Heart left ventricle (tissue), 16 donors: ENCODE measurements around the gene RAVER2. TPM values are rescaled to one million over a fixed set of nuclear protein-coding genes. Genes with fewer than 3 reads are reported as not detected.

Source experiments
- ATAC-seq, 4 donors: fragments of 200-7000 bp; cut with Tn5 transposase; one replicate each; pipeline ENCODE4 v1.9.1; 2020 to 2022; ENCODE audit warnings: moderate library complexity in 4 of 4, mild to moderate bottlenecking in 3 of 4, moderate number of reproducible peaks in 1 of 4
- DNase-seq, 5 donors: peaks; one replicate each; pipeline ENCODE4 v3.0.0-alpha.2; 2020
- H3K27ac ChIP-seq, 12 donors: fragments of 200-600 bp; sonication (generic) in 4 of 12; one replicate each; pipeline versions ENCODE4 v1.5.0 to v1.8.0; 2016 to 2022; ENCODE audit warnings: mild to moderate bottlenecking in 2 of 12
- H3K27me3 ChIP-seq, 9 donors: fragments of 200-600 bp; sonication (generic) in 2 of 9; one replicate each; pipeline versions ENCODE4 v1.5.1 to v1.8.0; 2016 to 2022; ENCODE audit warnings: mild to moderate bottlenecking in 3 of 9
- H3K36me3 ChIP-seq, 9 donors: fragments of 200-600 bp; sonication (generic) in 2 of 9; one replicate each; pipeline versions ENCODE4 v1.5.0 to v1.8.0; 2018 to 2022; ENCODE audit warnings: mild to moderate bottlenecking in 2 of 9
- H3K4me1 ChIP-seq, 12 donors: fragments of 200-600 bp; sonication (generic) in 4 of 12; one replicate each; pipeline versions ENCODE4 v1.5.0 to v1.8.0; 2016 to 2022; ENCODE audit warnings: mild to moderate bottlenecking in 3 of 12
- H3K4me3 ChIP-seq, 12 donors: fragments of 200-600 bp; sonication (generic) in 4 of 12; one replicate each; pipeline versions ENCODE4 v1.5.0 to v1.8.0; 2017 to 2022; ENCODE audit warnings: mild to moderate bottlenecking in 9 of 12, moderate library complexity in 4 of 12
- H3K9me3 ChIP-seq, 12 donors: fragments of 200-600 bp; sonication (generic) in 4 of 12; one replicate each; pipeline versions ENCODE4 v1.5.0 to v1.8.0; 2016 to 2022; ENCODE audit warnings: mild to moderate bottlenecking in 1 of 12
- POLR2A ChIP-seq, 2 donors: fragments of 450-650 bp; IDR thresholded peaks; one replicate each; pipeline ENCODE4 v1.6.1; 2017; ENCODE audit warnings: antibody characterized with exemption in 2 of 2, mild to moderate bottlenecking in 2 of 2, moderate library complexity in 2 of 2
- WGBS, 4 donors: extraction: QIAGEN DNeasy Blood & Tissue Kit in 2 of 4; methylation state at CpG; one replicate each; pipeline versions ENCODE4 v1.1.5 to v1.1.7; 2013 to 2018; 5-methylcytosine and 5-hydroxymethylcytosine counted together
- intact Hi-C, 10 donors: fragments of 100-400 bp; cut with DNase I; formaldehyde crosslinking; loops; one replicate each; pipeline versions ENCODE4 v1.11.1 to v1.14.2; 2022
- polyA plus RNA-seq, 2 donors: library from polyadenylated mRNA; stranded (reverse); fragments of 200-250 nt; gene quantifications; one replicate each; pipeline ENCODE4 v1.2.3, GENCODE V29; 2013
- total RNA-seq, 9 donors: library from RNA; depleted of rRNA in 2 of 9; stranded (reverse); fragments of >200 nt in 2 of 9; fragmentation: NEBNext Ultra II Directional in 3 of 9; extraction: Animal tissue kit (Norgen Biotek cat#: 25700) in 3 of 9; gene quantifications; one replicate each; pipeline versions ENCODE4 v1.1.0 to v1.2.4, GENCODE V29; 2016 to 2023
- TF ChIP-seq, protein P1 (sequence below), 12 donors: fragments of 200-600 bp; sonication (generic) in 4 of 12; IDR thresholded peaks; one replicate each; pipeline versions ENCODE4 v1.5.0 to v1.8.0; 2018 to 2022; ENCODE audit warnings: antibody characterized with exemption in 12 of 12, mild to moderate bottlenecking in 5 of 12
- donor health status: ischemic (EF 13 %, LVEDD 7.1; RV severe dilation, severe dysfunction).
- donor health status: healthy with polysubstance abuse.
- donor health status: DM: no; HTN: yes; CAD: no.
- donor health status: DM: no; HTN: no; CAD: no.
- donor health status: ischemic (EF 25% LVEDD 6.9; RV normal size, moderate dysfunction).
- donor health status: ischemic (EF 25% LVEDD 5.7; RV mildly dilated, moderate dysfunction).
- donor health status: healthy.
- donor health status: DM: yes; HTN: yes; CAD: no.
- donor health status: ischemic (EF 35%, LVEDD 5.7; RV mildly dilated, moderate dysfunction).
- donor health status: nonischemic (EF 11% LVEDD 7.7; RV severe dilation, severe dysfunction).
- donor health status: DM: yes; HTN: yes; CAD: no.
- donor health status: PGD.
- donor health status: ischemic (EF 29% LVEDD 5.4; RV normal size, mild dysfunction).
- donor health status: nonischemic (EF 23%, LVEDD 6.1; RV moderate dilation, normal function).

RAVER2 gene
- total and polyA plus RNA-seq, 11 donors, result 6.3 to 25.8 (median 18.6) TPM

DNA sequence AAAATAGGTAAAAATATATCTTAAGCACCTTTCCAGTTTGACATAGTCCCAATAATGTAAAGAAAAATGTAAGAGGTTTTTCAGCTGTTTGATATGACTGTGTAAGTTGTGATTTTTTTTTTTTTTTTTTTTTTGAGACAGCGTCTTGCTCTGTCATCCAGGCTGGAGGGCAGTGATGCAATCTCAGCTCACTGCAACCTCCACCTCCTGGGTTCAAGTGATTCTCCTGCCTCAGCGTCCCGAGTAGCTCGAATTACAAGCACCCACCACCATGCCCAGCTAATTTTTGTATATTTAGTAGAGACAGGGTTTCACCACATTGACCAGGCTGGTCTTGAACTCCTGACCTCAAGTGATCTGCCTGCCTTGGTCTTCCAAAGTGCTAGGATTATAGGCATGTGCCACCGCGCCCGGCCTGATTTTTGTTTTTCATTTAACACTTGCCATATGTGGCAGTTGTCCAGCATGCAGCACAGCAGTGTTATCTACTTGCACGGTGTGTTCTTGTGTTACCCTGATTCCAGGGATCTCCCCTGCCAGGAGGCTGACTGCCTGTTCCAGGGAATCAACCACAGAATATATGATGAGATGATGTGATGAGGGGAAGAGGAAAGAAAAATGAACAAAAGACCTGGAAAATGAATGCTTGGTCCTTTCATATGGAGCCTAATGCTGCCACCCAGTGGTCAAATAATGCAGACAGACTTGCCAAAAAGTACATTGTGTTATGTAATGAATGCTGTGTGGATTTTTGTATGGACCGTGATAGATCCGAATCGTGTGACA lies 79.0 kb downstream of the RAVER2 start:
- Histone ChIP-seq H3K4me3 (peak overlapping the region in 4 of 12 donors; percentile 20 to 37 (median 29)), H3K27ac (no peak overlapping the region), H3K36me3 (peaks cover 0 to 7% (median 0%) of the 10 kb centered on the region in 9 donors), H3K9me3 (peaks cover 0 to 7% (median 0%) of the 10 kb centered on the region in 12 donors), H3K4me1 (peaks cover 0 to 28% (median 1%) of the 10 kb centered on the region in 12 donors), H3K27me3 (no peaks in the 10 kb centered on the region)
- DNase-seq, result peak in 4 of 5 donors; percentile 34 to 61 (median 52)
- peak; percentile 53 to 71 (median 67) for ATAC-seq
- intact Hi-C loops, result loop anchor here (1.0 to 10.0 kb wide), 16 partner anchors 77 to 557 kb away; partner anchors contain the start of genes RAVER2 (in 7 of the 10) and CACHD1 (in 2 of the 10)
- no peak for TF ChIP-seq POLR2A (IDR thresholded peaks at IDR 0.05)
- TF ChIP-seq, protein P1, sequence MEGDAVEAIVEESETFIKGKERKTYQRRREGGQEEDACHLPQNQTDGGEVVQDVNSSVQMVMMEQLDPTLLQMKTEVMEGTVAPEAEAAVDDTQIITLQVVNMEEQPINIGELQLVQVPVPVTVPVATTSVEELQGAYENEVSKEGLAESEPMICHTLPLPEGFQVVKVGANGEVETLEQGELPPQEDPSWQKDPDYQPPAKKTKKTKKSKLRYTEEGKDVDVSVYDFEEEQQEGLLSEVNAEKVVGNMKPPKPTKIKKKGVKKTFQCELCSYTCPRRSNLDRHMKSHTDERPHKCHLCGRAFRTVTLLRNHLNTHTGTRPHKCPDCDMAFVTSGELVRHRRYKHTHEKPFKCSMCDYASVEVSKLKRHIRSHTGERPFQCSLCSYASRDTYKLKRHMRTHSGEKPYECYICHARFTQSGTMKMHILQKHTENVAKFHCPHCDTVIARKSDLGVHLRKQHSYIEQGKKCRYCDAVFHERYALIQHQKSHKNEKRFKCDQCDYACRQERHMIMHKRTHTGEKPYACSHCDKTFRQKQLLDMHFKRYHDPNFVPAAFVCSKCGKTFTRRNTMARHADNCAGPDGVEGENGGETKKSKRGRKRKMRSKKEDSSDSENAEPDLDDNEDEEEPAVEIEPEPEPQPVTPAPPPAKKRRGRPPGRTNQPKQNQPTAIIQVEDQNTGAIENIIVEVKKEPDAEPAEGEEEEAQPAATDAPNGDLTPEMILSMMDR (IDR thresholded peaks at IDR 0.05), result peak; percentile 74 to 91 (median 84)
- 43 to 51% (median 47%) methylated on average over 11 of the region's 11 CpGs for WGBS, 4 donors

DNA sequence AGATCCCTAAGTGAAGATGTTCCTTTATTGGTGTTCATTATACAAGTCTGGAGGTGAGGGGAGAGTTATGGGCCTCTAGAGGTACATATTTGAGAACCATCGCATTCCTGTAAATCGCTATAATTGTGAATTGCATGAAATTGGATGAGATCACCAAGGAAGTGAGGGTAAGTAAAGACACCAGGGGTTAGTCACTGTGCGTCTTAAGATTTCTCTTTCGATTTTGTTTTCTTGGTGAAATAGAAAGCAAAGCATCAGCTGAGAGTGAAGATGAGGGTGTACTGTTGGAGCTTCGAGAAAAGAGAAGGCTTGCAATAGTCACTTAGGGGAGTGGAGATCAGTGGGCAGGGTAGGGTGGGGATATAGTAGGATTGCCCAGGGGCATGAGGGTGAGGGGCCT lies 82.1 kb downstream of the RAVER2 start:
- Histone ChIP-seq H3K4me1 (peaks cover 0 to 35% (median 4%) of the 10 kb centered on the region in 12 donors), H3K4me3 (no peak overlapping the region), H3K9me3 (no peaks in the 10 kb centered on the region), H3K27me3 (no peaks in the 10 kb centered on the region), H3K36me3 (peaks cover 0 to 19% (median 17%) of the 10 kb centered on the region in 9 donors), H3K27ac (peak overlapping the region in 1 of 12 donors; percentile 70)
- TF ChIP-seq POLR2A (IDR thresholded peaks at IDR 0.05), result no peak
- TF ChIP-seq, protein P1 (IDR thresholded peaks at IDR 0.05), result no peak
- DNase-seq, result no peak
- ATAC-seq, result no peak
- intact Hi-C loops, result loop anchor here in 7 of 10 donors (5.0 to 10.0 kb wide), 6 partner anchors 90 to 560 kb away; partner anchors contain the start of gene CACHD1 (in 2 of the 7)
- 86 to 96% (median 91%) methylated on average over 5 of the region's 5 CpGs for WGBS, 4 donors

DNA sequence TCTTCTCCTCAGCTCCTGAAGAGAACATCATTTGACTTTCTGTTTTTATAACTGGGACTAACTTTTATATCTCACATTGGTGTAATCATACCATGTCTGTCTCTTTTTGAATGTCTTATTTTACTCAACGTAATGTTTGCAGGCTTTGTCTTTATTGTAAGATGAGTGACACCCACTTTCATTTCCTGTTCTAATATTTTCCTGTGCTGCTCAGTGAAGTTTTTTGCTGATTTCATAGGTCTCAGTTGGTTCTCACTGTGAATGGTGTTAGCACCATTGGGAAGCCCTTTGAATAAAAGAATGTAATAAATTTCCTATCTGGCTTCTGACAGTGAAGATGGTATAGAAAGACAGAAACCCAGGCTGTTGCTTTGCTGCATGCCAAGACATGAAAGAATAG lies 84.0 kb downstream of the RAVER2 start:
- H3K27ac ChIP-seq, result peak overlapping the region in 1 of 12 donors; percentile 34
- H3K4me1 ChIP-seq, result peaks cover 0 to 35% (median 4%) of the 10 kb centered on the region in 12 donors
- ATAC-seq (no peak), DNase-seq (no peak)
- H3K36me3 ChIP-seq, result peaks cover 0 to 38% (median 35%) of the 10 kb centered on the region in 9 donors
- WGBS, 4 donors, result 42 to 51% (median 48%) methylated on average over 1 of the region's 1 CpG
- no peaks in the 10 kb centered on the region for H3K9me3 ChIP-seq
- no peak overlapping the region for H3K4me3 ChIP-seq
- no peaks in the 10 kb centered on the region for H3K27me3 ChIP-seq
- intact Hi-C loops, result loop anchor here in 7 of 10 donors (5.0 to 10.0 kb wide), 6 partner anchors 92 to 562 kb away; partner anchors contain the start of gene CACHD1 (in 2 of the 7)
- TF ChIP-seq, protein P1 (IDR thresholded peaks at IDR 0.05), result no peak
- TF ChIP-seq POLR2A (IDR thresholded peaks at IDR 0.05), result no peak
